ENCODE data around the gene UBQLNL. TPM values are rescaled to one million over a fixed set of nuclear protein-coding genes. Genes with fewer than 3 reads are reported as not detected.

Gene UBQLNL, protein sequence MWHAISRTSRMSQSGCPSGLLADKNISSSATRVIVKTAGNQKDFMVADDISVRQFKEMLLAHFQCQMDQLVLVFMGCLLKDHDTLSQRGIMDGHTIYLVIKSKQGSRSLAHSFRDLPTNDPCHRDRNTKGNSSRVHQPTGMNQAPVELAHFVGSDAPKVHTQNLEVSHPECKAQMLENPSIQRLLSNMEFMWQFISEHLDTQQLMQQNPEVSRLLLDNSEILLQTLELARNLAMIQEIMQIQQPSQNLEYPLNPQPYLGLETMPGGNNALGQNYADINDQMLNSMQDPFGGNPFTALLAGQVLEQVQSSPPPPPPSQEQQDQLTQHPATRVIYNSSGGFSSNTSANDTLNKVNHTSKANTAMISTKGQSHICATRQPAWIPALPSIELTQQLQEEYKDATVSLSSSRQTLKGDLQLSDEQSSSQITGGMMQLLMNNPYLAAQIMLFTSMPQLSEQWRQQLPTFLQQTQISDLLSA
- not detected for total RNA-seq

GRCh38 chr11:5516599-5516998, at the start of gene UBQLNL:
TSS of gene UBQLNL (minus strand) at chr11:5516699. CDS start at chr11:5516441, 258 bp downstream.
- Mint-ChIP-seq H3K4me1 (ENCODE audit: low read depth) (no peaks in the 10 kb centered on the region), H3K27me3 (ENCODE audit: low read depth) (no peaks in the 10 kb centered on the region), H3K9me3 (no peaks in the 10 kb centered on the region), H3K36me3 (ENCODE audit: insufficient read depth) (no peaks in the 10 kb centered on the region), H3K4me3 (no peak within 1 kb of the TSS)
- no peak for ATAC-seq
- no peak for DNase-seq

DNA sequence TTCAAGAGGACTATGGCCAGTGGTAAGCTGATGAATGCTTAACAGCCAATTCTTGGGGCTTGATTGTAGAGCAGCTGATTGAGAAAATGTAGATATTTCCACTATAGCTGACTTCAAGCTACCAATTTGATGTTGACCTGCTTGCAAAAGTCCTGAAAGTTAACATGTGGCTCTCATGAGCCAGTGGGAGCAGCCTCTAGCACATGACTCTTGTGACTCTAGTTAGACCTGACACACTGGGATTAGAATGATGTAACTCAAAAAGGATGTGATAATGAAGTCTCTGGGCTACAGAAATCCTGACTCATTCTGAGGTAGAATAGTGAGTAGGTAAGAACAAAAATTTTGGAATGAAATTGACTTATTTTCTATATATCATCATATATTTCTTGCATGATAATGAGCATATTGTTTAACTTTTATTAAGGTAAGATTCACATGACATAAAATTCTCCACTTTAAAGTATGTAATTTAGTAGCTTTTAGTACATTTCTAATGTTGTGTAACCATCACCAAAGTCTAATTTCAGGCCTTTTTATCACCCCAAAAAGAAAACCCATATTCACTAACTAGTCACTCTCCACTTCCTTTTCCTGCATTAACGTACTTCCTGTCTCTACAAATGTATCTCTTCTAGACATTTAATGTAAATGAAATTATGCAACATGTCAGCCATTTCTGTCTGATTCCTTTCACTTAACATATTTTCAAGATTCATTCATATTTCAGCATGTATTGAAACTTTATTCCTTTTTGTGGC, 47.9 kb upstream of the UBQLNL start:
- peaks cover 8% of the 10 kb centered on the region for H3K9me3 Mint-ChIP-seq
- DNase-seq (no peak), ATAC-seq (no peak)
- no peak overlapping the region for H3K4me3 Mint-ChIP-seq
- peaks cover 2% of the 10 kb centered on the region for H3K27me3 Mint-ChIP-seq (ENCODE audit: low read depth)
- peaks cover 3% of the 10 kb centered on the region for H3K4me1 Mint-ChIP-seq (ENCODE audit: low read depth)
- no peaks in the 10 kb centered on the region for H3K36me3 Mint-ChIP-seq (ENCODE audit: insufficient read depth)

- Mint-ChIP-seq H3K36me3 (ENCODE audit: insufficient read depth) (no peaks in the 10 kb centered on the region), H3K27me3 (ENCODE audit: low read depth) (peaks cover 4% of the 10 kb centered on the region), H3K9me3 (no peaks in the 10 kb centered on the region), H3K4me3 (no peak overlapping the region), H3K4me1 (ENCODE audit: low read depth) (no peaks in the 10 kb centered on the region)
- ATAC-seq: no peak
- DNase-seq: no peak
Measured at GRCh38 chr11:5557751-5558150, 41.3 kb upstream of the UBQLNL start.

DNA sequence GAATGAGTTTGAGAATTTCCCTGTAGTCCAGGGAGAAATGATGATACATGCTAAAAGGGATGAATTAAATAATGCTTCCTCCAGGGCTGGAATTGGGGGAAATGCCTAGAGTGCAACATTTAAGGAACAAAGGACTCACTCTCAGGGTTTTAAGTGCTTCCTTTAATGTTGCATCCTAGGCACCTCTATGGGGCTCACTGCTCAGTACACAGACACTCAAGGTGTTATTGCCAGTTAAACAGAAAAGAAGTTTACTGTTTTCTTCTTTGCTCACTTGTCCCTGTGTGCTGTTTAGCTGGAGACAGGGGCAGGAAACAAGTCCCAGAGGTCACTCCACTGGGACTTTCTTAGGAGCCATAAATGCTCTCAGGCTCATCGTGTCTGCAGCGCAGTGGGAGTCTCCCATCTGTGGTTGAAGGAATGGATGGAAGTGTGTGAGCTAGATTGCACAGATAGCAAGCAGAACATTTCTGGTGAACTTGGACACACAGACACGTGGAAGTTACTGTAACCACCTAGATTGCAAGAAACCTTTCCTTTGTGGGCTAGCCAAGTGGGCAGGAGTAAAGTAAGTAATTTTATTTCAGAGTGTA, 40.2 kb upstream of the UBQLNL start:
- Mint-ChIP-seq H3K36me3 (ENCODE audit: insufficient read depth) (no peaks in the 10 kb centered on the region), H3K4me1 (ENCODE audit: low read depth) (no peaks in the 10 kb centered on the region), H3K4me3 (no peak overlapping the region), H3K27me3 (ENCODE audit: low read depth) (peaks cover 4% of the 10 kb centered on the region), H3K9me3 (no peaks in the 10 kb centered on the region)
- DNase-seq (no peak), ATAC-seq (no peak)

GRCh38 chr11:5553343-5553742, 36.8 kb upstream of the UBQLNL start:
- no peaks in the 10 kb centered on the region for H3K9me3 Mint-ChIP-seq
- H3K36me3 Mint-ChIP-seq (ENCODE audit: insufficient read depth): no peaks in the 10 kb centered on the region
- peaks cover 7% of the 10 kb centered on the region for H3K27me3 Mint-ChIP-seq (ENCODE audit: low read depth)
- no peak overlapping the region for H3K4me3 Mint-ChIP-seq
- ATAC-seq: no peak
- no peaks in the 10 kb centered on the region for H3K4me1 Mint-ChIP-seq (ENCODE audit: low read depth)
- no peak for DNase-seq

- ATAC-seq: no peak
- Mint-ChIP-seq H3K9me3 (no peaks in the 10 kb centered on the region), H3K27me3 (ENCODE audit: low read depth) (peaks cover 6% of the 10 kb centered on the region), H3K4me1 (ENCODE audit: low read depth) (no peaks in the 10 kb centered on the region), H3K36me3 (ENCODE audit: insufficient read depth) (no peaks in the 10 kb centered on the region), H3K4me3 (no peak overlapping the region)
- DNase-seq: no peak
Measured at GRCh38 chr11:5550440-5551095, 34.1 kb upstream of the UBQLNL start.

GRCh38 chr11:5548440-5548839, 31.9 kb upstream of the UBQLNL start, which contains the start of gene OR52H1:
TSS of gene OR52H1 (minus strand) at chr11:5548540. CDS start at chr11:5545505, 3,035 bp downstream.
- no peaks in the 10 kb centered on the region for H3K4me1 Mint-ChIP-seq (ENCODE audit: low read depth)
- peaks cover 6% of the 10 kb centered on the region for H3K27me3 Mint-ChIP-seq (ENCODE audit: low read depth)

GRCh38 chr11:5547982-5548381, 31.5 kb upstream of the UBQLNL start:
- Mint-ChIP-seq H3K36me3 (ENCODE audit: insufficient read depth) (no peaks in the 10 kb centered on the region), H3K27me3 (ENCODE audit: low read depth) (peaks cover 6% of the 10 kb centered on the region), H3K4me1 (ENCODE audit: low read depth) (no peaks in the 10 kb centered on the region), H3K9me3 (no peaks in the 10 kb centered on the region), H3K4me3 (no peak overlapping the region)
- no peak for DNase-seq
- no peak for ATAC-seq

More at GRCh38 chr11:5548440-5548839, 31.9 kb upstream of the UBQLNL start, which contains the start of gene OR52H1:
- H3K9me3 Mint-ChIP-seq: no peaks in the 10 kb centered on the region
- no peak within 1 kb of the TSS for H3K4me3 Mint-ChIP-seq
- no peak for DNase-seq
- H3K36me3 Mint-ChIP-seq (ENCODE audit: insufficient read depth): no peaks in the 10 kb centered on the region
- ATAC-seq: no peak

GRCh38 chr11:5546457-5546856, 30.0 kb upstream of the UBQLNL start:
- Mint-ChIP-seq H3K27me3 (ENCODE audit: low read depth) (peaks cover 6% of the 10 kb centered on the region), H3K36me3 (ENCODE audit: insufficient read depth) (no peaks in the 10 kb centered on the region), H3K4me1 (ENCODE audit: low read depth) (no peaks in the 10 kb centered on the region), H3K9me3 (no peaks in the 10 kb centered on the region), H3K4me3 (no peak overlapping the region)
- ATAC-seq (no peak), DNase-seq (no peak)

GRCh38 chr11:5541427-5541826, 24.9 kb upstream of the UBQLNL start:
- H3K9me3 Mint-ChIP-seq: peaks cover 6% of the 10 kb centered on the region
- H3K4me3 Mint-ChIP-seq: no peak overlapping the region
- H3K36me3 Mint-ChIP-seq (ENCODE audit: insufficient read depth): no peaks in the 10 kb centered on the region
- H3K27me3 Mint-ChIP-seq (ENCODE audit: low read depth): peaks cover 3% of the 10 kb centered on the region
- no peaks in the 10 kb centered on the region for H3K4me1 Mint-ChIP-seq (ENCODE audit: low read depth)
- ATAC-seq (no peak), DNase-seq (no peak)

DNA sequence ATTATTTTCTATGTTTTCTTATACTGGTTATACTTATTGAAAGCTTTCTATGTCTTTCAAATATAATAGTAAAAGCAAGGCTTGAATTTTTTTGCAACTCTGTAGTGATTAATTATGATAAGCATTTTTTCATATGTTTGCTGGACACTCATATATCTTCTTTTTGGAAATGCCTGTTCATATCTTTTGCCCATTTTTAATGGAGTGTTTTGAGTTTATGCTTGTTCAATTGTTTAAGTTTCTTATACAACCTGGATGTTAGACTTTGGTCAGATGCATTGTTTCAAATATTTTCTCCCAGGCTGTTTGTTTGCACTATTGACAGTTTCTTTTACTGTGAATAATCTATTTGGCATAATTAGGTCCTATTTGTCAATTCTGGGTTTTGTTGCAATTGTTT, 20.0 kb upstream of the UBQLNL start:
- H3K36me3 Mint-ChIP-seq (ENCODE audit: insufficient read depth): no peaks in the 10 kb centered on the region
- H3K9me3 Mint-ChIP-seq: peaks cover 10% of the 10 kb centered on the region
- no peaks in the 10 kb centered on the region for H3K4me1 Mint-ChIP-seq (ENCODE audit: low read depth)
- H3K27me3 Mint-ChIP-seq (ENCODE audit: low read depth): peaks cover 3% of the 10 kb centered on the region
- H3K4me3 Mint-ChIP-seq: no peak overlapping the region
- ATAC-seq (no peak), DNase-seq (no peak)

DNA sequence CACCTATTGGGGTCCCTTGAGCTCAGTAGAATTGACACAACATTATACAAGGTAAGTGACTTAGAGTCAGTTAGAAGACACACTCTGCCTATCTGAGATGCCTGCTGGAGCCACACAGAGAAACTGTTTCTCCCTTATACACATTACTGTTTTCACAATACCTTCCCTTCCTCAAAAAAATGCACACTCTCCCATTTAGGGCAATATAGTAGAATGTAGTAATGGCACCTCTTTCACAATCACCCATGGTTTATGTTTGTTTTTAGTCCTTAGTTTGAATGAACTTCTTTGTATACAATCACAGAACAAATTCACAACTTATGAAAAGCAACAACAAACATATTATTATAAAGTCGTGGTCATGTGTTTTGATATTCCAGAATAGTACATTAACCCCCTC, 17.5 kb upstream of the UBQLNL start:
- Mint-ChIP-seq H3K4me3 (no peak overlapping the region), H3K27me3 (ENCODE audit: low read depth) (no peaks in the 10 kb centered on the region), H3K36me3 (ENCODE audit: insufficient read depth) (no peaks in the 10 kb centered on the region), H3K9me3 (peaks cover 10% of the 10 kb centered on the region), H3K4me1 (ENCODE audit: low read depth) (no peaks in the 10 kb centered on the region)
- ATAC-seq (no peak), DNase-seq (no peak)

DNA sequence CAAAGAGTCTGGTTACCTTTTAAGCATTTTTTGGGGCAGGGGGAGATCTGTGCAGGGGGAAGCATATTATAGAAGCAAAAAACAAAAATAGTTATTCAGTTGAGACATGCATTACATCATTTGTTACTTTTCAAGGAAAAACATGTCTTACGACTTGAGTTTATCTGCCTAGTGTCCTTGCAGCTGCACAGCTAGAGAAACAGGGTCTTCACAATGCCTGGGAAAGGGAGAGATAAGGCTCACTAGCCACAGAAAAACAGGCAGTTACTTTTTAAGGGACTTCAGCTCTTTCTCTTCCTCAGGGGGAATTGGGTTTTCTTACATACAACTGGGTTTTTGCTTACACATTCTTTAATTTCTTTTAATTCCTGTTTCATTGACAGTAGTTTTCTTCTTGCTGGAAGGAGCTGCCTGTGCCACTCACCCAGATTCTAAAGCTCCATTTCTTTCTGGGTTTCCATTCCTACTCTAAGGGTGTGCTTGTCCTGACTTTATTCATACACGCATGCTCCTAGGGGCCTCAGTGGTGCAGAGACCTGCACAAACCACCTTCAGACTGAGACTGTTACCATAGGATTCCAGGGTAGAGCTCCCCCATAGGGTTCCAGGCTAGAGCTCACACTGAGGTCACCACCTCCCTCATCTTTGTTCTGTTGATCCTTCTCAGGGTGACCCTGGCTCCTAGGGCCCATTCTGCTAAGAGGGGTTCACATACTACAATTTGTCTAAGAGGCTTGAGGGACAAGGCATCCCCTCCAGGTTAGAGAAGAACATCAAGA, 14.7 kb upstream of the UBQLNL start:
- Mint-ChIP-seq H3K9me3 (peaks cover 1% of the 10 kb centered on the region), H3K4me1 (ENCODE audit: low read depth) (no peaks in the 10 kb centered on the region), H3K27me3 (ENCODE audit: low read depth) (no peaks in the 10 kb centered on the region), H3K36me3 (ENCODE audit: insufficient read depth) (no peaks in the 10 kb centered on the region), H3K4me3 (no peak overlapping the region)
- DNase-seq (no peak), ATAC-seq (no peak)
